LNCAP (cell line): ENCODE measurements around the gene COL25A1.

Experiments
- TF ChIP-seq, protein P1 (sequence below): fragments of 450-650 bp; IDR thresholded peaks from 2 replicates; pipeline ENCODE4 v1.5.1; 2017; ENCODE audit warnings: mild to moderate bottlenecking

Gene COL25A1

DNA sequence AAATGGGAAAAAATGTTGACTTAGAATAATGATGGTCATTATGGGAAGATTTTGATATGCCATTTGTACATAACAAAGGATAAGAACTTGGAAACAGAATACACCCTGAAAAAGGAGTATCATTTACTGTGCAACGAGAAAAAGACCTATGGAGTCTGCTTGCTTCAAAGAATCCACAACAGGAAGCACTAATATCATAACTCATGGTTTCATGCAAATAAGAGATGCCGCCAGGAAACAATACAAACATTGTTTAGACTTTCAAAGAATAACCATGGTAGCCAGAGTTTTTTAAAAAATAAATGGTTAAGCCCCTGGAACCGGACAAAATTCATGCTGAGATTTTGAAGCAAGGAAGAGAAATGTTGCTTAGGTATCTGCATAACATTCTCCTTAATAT lies 399.7 kb downstream of the COL25A1 start:
- TF ChIP-seq, protein P1, sequence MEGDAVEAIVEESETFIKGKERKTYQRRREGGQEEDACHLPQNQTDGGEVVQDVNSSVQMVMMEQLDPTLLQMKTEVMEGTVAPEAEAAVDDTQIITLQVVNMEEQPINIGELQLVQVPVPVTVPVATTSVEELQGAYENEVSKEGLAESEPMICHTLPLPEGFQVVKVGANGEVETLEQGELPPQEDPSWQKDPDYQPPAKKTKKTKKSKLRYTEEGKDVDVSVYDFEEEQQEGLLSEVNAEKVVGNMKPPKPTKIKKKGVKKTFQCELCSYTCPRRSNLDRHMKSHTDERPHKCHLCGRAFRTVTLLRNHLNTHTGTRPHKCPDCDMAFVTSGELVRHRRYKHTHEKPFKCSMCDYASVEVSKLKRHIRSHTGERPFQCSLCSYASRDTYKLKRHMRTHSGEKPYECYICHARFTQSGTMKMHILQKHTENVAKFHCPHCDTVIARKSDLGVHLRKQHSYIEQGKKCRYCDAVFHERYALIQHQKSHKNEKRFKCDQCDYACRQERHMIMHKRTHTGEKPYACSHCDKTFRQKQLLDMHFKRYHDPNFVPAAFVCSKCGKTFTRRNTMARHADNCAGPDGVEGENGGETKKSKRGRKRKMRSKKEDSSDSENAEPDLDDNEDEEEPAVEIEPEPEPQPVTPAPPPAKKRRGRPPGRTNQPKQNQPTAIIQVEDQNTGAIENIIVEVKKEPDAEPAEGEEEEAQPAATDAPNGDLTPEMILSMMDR, result no peak

DNA sequence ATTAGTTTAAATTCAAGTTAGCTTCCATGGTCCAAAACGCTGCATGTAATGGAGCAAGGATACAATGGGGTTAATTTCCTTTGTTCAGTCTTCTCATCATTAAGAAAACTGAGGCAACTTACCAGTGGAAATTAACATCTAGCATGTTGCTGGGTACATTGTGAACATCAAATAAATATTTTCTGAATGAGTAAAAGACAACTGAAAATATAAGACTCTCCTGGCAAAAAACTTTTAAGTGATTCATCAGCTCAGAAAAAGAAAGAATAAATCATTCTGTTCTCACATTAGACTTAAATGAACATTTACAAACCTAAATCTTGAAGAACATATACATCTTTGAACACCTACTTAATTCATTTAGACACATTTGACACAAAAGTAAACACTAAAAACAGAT lies 401.2 kb downstream of the COL25A1 start:
- TF ChIP-seq, protein P1, result no peak

DNA sequence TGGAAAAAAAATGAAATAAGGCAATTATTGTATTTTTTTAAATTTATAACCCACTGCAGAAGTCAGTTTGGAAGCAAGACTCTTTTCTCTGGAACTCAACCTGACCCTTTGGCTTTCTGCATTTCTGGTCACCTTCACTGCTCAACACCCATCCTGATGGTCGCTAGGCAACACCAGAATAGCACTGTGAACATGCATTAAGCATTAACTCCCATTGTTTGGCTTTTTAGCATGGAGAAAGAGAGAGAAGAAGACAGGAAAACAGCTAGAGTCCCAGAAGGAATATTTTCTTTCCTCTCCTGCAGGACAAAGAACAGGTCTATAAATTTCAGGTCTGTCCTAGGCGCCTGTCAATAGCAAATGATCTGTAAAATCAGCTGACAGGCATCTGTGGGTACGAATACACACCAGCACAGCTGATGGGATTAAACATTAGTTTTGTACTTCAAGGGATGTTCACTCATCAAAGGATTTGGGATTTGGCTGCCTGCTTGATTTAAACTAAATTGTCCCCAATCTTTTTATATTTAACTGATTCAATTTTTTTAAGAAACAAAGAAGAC lies 402.4 kb downstream of the COL25A1 start:
- TF ChIP-seq, protein P1, result no peak

DNA sequence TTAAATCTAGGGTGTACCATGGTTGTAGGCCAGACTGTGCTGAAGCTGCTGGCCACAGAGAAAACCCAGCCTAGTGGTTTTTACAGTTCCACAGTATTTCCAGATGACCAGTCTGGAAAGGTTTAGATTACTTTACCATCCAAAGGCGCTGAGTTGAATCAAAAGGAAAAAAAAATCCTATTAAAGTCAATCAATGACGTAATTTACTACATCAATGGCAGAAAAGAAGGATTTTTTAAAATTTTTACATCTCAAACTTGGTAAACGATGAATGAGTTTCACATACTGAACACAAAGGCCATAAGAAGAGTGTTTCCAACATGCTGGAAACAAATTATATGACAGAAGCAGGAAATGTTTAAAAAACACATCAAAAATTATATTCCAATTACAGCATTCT lies 409.0 kb downstream of the COL25A1 start:
- TF ChIP-seq, protein P1, result no peak

DNA sequence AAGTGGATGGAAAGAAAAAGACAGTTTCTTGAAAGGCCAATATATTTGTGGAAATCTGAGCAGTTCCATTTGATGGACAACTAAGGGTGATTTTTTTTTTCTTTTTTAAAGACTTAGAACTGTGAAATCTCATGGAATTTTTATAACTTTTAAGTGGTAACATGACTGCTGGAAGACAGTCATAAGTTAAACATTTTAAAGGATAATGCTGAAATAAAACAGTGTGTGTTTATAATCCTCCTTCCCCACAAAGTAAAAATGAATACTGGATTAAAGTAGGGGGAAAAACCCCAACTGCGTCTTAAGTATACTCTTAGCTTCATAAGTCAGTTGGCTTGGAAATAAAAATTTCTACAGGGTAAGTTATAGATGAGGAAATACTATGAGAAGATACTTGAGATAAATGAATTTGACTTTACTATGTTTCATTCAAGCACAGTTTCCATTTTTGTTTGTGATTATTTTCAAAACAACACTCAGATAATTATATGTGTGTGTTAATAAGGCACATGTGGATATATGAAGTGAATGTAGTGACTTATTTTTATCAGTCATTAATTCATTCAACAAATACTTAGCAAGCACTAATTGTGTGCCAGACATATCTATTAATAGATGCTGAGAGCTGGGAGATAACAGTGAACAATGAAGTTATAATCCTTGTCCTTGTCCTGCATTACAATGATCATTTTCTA lies 410.4 kb downstream of the COL25A1 start:
- TF ChIP-seq, protein P1, result no peak

DNA sequence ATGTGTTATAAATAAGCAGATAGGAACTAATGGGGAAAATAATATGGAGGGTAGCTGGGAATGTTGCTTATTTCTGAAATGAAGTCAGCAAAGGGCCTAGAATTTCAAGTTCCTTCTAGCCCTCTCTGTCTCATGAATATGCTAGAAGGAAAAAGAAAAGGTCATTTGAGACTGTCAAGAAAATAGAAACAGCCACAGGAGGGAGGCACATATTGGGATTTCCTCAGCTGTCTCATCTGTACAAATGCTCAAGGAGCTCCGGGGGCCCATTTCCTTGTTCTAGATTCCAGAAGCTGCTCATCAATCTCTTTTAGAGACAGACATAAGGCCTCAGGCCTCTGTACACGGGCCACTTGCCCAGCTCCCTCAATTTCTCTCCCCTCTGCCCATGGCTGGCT lies 412.0 kb downstream of the COL25A1 start:
- TF ChIP-seq, protein P1, result no peak

DNA sequence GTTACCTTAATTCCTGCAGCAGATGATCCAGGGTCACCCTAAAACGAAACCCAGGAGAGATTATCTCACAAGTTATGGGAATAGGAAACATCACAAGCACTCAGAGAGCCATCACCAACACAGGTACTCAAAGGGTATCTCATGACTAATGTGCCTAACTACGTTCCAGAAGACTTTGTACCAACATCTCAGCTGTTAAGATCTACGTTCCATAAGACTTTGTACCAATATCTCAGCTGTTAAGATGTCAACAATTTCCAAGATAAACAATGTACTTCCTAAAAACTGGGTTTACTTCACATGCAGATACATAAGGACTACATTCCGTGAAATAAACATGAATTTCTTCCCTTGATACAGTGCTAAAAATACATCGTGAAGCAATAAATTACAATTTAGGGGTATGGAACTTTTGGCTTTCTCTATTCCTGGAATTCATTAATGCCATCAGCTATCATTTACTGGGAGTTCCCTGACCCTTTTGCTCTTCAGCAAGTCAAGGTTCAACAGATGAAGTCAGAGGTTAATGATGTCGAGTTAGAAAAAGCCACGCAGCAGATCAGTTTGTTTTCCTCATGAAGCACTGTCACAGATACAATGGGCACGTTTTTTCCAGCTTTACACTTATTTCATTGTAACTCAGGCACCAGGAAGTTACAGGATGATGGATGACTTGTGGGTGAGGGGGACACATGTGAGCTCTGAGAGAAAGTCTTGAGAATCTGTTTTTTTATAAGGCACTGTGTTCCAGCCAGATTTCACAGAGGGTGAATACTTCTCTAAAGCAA lies 412.6 kb downstream of the COL25A1 start:
- TF ChIP-seq, protein P1, result no peak
